ENCODE measurements around the gene CYSTM1.

- no peak for TF ChIP-seq ZNF384 (IDR thresholded peaks at IDR 0.05)
- TF ChIP-seq FOXM1 (IDR thresholded peaks at IDR 0.05; ENCODE audit: borderline replicate concordance): no peak
- no peak for TF ChIP-seq LEF1 (IDR thresholded peaks at IDR 0.05; ENCODE audit: borderline replicate concordance)
Measured at GRCh38 chr5:140217299-140218026, 42.5 kb downstream of the CYSTM1 start.

All from HEK293T (cell line).